GM21825 (cell line): Measurements from ENCODE around the gene KRTAP5-2.
"Not testable (repeated sequence)": the region's sequence is repeated elsewhere in the genome, so short reads cannot be mapped to it uniquely, and the experiment has no call there.

ENCODE experiments used
- ATAC-seq: cut with Tn5 transposase; IDR thresholded peaks from one replicate; pipeline ENCODE4 v1.9.1; 2021; ENCODE audit warnings: mild to moderate bottlenecking, moderate library complexity; ENCODE audit not compliant: unreplicated experiment

KRTAP5-2 gene

DNA sequence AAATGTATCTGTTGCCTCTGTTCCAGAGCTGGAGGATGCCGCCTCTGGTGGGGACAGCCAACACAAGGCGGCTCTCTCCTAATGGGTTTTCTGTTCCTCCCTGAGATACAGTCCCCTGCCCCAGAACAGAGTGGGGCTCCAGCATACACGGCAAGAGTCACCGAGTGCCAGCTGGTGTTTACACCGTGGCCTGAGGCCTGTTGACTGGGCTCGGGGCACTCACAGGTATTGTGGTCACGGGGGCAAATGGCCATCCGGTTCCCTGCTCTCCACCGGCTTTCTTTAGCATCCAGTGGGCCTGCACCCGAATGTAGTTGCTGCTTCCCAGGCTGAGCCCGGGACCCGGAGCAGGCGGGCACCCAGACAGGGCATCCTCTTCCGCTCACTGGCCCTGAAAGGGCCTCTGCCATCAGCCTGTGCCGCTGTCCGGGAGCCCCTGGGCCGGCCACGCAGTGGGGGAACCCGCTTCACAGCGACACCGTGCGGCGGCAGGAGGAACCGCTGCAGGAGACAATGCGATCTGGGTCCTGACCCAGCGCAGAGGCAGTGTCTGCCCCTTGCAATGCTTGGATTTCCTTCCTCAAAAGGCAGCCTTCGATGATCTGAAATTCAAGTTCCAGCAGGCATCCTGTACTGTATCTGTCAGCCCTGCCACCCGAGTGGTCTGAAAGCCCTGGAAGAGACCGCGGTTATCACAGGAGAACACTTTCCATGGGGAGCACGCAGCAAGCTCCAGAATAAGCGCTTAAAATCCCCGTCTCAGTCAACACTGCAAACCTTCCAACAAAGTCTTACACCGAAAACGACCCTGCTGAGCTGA lies 30.6 kb upstream of the KRTAP5-2 start:
- no peak for ATAC-seq

DNA sequence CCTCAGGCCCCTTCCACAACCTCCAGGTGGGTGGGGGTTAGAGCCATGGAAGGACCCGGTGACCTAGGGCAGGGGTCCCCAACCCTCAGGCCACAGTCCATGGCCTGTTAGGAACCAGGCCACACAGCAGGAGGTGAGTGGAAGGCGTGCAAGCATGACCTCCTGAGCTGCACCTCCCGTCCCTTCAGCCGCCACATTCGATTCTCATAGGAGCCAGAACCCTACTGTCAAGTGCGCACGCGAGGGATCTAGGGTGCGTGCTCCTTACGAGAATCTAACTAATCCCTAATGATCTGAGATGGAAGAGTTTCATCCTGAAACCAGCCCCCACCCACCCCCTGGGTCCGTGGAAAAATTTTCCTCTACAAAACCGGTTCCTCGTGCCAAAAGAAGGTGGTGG lies 27.4 kb upstream of the KRTAP5-2 start:
- no peak for ATAC-seq

DNA sequence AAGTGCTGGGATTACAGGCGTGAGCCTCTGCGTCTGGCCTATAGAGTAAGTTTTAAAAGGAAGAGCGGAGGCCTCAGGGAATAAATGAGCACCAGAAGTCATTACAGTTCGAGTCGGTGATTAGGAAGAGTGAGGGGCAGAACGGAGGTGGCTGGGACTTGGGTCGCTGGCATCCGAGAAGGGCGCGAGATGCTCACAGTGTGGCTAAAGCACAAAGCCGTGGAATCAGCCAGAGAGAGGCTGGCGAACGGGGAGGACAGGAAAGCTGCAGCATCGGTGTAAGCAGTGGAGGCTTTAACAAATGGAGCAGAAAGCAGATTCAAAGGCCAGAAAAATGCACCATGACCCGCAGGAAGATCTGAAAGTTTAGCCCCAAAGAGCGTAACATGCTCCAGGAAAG lies 26.5 kb upstream of the KRTAP5-2 start:
- ATAC-seq = no peak

DNA sequence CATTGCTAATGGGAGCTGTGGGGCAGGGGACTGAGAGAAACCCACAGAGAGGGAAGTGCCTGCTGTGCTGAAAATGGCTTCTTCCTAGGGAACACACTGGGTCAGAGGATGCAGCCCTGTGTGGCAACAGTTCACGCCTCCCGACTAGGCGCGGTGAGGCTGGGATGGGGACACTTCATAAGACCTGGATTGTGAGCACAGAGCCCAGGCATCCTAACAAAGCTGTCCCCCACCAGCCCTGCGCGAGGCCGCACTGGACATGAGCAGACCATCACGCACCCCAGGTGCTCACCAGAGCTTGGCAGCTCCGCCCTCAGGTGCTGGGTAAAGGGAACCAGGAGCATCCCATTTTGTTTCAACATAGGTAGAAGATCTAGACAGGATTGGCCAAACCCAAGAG lies 25.6 kb upstream of the KRTAP5-2 start:
- no peak for ATAC-seq

DNA sequence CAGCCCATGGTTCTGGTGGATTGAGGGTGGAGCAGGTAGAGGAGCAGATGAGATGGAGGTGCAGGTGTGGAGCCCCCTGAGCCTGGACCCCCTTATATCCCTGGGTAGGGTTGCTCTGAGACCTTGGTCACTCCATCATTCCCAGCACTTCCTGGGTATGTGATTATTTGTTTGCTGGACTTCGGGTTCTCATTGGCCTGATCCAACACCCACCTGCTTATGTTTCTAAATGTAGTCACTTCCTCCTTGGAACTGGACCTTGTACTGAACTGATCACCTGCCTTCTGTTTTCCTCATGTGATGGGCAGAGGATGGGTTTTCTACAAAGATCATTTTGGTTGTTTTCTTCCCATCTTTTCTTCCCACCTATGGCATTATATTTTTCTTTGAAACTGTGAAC lies 24.0 kb upstream of the KRTAP5-2 start, which contains the start of gene KRTAP5-4:
TSS of gene KRTAP5-4 (minus strand) at position 53 of the 400 bp plus-strand sequence. CDS start at position 8, 45 bp downstream.
- ATAC-seq = no peak

DNA sequence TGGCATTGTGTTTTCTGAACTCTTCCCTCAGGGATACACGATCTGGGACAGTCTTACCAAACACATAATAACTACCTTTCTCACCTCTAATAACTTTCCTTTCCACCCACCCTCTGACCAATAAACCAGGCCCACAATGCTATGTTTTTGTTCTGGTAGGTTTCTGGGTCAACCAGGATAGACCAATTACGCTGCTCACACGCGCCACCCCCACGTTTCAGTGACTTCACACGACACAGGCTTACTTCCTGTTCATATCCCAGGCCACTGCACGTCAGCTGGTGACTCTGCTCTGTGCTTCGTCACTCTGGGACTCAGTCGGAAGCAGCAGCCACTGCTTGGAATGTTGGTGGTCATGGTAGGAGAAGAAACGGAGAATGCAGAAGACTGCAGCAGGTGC lies 21.4 kb upstream of the KRTAP5-2 start:
- no peak for ATAC-seq

DNA sequence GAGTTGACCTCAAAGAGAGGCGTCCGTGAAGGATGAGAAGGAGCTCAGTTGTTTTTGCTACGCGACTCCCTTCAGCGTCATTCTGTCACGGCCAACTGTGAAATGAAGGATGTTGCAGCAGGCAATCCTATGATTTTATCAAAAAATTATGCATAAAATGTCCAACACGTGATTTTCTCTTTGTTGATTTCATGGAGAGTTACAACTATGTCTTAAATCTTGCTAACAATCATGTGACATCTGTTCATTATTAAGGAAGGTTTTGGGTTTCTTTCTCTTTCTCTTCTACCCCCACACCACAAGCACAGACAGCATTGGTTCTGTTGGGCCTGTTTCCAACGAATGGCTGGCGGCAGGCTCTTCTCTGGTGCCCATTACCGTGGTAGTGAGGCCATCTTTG lies 20.1 kb upstream of the KRTAP5-2 start:
- no peak for ATAC-seq

DNA sequence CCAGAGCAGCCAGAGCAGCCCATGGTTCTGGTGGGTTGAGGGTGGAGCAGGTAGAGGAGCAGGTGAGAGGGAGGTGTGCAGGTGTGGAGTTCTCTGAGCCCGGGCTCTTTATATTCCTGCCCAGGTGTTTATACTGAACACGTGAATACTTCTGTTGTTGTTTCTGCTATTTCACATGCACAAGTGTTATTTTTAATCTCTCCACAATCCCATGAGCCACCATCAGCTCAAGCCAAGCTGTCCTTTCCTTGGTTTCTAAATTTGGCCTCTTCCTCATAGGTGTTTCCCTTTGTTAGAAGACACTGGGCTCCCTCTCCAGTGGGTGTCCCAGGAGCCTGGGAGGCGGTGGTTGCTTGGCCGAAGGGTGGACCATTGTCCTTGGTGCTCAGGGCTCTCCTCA lies 10.3 kb upstream of the KRTAP5-2 start, which contains the start of gene KRTAP5-3:
TSS of gene KRTAP5-3 (minus strand) at position 101 of the 400 bp plus-strand sequence. CDS start at position 23, 78 bp downstream.
- ATAC-seq = no peak

DNA sequence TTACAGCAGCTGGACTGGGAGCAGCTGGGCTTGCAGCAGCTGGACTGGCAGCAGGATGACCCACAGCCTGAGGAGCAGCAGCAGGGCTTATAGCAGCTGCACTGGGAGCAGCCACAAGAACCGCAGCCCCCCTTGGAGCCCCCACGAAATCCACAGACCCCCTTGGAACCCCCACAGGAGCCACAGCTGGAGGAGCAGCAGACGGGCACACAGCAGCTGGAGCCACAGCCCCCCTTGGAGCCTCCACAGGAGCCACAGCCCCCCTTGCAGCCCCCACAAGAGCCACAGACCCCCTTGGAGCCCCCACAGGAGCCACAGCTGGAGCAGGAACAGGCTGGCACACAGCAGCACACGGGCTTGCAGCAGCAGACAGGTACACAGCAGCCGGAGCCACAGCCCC lies 9.8 kb upstream of the KRTAP5-2 start:
- ATAC-seq = not testable (repeated sequence)

DNA sequence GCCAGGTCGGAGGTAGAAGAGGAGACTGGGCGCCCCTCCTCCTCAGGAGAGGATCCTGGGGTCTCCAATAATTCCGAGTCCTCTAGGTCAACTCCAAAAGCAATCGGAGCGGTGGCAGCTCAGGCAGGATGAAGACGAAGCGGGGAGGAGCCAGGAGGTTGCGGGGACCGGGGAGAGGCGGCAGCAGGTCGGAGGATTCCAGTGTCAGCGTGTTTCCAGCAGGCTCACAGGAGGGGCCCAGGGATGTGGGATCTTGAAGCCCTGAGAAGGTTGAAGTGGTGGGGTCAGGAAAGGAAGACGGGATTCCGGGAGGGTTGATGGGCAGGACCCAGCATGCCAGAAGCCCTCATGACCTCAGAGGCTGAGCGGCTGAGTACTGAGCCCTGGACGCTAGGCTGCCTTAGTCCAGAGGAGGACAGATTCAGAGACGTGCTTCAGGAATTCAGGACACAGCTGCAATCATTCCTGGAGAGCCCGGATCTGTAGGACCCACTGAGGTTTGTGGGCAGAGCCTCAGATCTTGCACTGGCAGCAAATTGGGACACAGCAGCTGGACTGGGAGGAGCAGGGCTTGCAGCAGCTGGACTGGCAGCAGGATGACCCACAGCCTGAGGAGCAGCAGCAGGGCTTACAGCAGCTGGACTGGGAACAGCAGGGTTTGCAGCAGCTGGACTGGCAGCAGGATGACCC lies 9.2 kb upstream of the KRTAP5-2 start:
- ATAC-seq = not testable (repeated sequence)

DNA sequence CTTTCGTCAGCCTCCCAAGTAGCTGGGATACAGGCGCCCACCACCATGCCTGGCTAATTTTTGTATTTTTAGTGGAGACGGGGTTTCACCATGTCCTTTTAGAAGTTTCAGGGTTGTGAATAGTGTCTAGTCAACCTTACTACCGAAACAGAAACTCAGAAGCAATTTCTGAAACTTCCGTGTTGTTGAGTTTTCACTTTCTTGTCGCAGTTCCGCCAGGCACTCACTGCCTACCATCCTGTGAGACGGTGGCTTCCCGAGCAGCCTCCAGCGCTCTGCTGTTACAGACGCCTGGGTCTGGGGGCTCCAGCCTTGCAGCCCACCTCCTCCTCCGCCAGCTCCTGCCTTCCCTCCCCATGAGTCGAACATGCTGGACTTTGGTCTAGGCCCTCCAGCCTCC lies 7.8 kb upstream of the KRTAP5-2 start:
- peak; percentile 90 for ATAC-seq

DNA sequence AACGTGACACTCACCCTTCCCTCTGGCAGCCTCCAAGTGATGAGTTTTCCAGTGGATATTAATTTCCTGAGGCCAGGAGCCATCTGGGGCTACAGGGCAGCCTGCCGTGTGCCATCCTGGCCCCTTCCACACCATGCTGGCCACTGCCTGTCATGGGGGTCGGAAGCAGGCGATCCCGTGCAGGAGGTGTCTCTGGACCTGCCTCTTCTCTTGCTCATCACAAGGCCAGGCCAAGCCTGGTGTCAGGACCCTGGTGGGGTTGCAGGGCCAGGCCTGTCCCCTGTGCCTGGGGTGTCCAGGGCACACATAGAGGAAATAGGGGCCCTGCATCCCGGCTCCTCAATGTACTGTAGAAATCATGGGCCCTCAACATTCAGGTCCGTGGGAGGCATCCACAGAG lies 6.6 kb upstream of the KRTAP5-2 start:
- no peak for ATAC-seq

DNA sequence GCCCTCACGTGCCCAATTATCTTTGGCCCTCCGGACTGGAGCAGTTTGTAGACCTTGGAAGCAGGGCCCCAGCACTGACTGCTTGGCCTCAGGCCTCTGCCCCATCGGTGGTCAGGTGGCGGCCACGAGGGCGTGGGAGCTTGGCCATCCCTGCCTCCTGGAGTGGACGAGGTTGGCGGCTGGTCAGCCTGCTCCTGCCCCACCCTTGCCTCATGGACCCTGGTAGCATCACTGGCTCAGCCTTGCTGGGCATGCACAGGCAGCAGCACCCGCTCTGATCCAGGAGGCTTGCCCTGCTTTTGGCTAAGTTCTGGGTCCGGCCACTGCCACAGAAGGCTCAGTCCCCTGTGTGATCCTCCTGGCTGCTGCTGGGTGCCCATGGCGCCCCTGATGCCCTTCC lies 6.1 kb upstream of the KRTAP5-2 start:
- ATAC-seq = no peak

DNA sequence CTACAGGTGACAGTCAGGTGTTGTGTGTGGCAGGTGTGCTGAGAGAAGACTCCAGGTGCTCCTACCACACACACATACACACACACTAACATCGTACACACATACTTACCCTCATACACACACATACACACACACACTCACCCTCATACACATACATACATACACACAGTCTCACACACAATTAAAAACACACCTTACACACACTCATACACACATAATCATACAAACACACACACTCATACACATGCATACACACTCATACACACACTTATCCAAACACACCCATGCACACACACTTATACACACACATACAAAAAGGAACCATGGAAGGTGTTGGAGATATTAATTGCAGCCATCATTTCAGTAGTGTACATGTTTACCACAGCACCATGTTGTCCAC lies 5.5 kb upstream of the KRTAP5-2 start:
- no peak for ATAC-seq

DNA sequence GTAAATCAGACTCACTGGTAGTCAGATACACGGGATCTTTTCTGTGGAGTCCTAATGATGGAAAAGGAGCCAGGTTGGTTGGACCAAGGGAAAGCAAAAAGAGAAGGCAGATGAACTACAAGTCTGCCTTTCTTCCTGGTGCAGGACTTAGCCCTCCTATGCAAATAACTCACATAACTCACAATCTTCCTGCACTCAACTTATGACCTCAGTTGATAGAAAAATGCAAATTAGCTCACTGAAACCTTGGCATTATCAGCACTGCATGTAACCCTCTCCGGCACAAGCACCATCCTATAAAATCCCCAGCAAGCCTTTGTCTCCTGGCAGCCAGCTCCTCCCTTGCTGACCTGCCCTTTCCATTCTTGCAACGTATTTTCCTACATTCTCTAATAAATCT lies 3.6 kb upstream of the KRTAP5-2 start:
- ATAC-seq = not testable (repeated sequence)

DNA sequence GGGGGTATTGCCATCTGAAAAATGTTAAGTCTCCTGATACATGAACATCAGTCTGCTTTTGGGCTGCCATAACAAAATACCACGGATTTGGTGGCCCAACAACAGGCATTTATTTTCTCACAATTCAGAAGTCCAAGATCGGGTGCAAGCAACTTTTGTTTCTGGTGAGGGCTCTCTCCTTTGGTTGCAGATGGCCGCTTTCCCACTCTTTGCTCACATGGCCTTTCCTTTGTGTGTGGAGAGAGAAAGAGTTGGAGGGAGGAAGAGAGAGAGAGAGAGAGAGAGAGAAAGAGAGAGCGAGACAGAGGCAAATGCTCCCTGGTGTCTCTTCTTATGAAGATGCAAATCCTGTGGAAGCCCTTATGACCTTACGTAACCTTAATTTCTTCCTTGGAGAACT lies 2.5 kb upstream of the KRTAP5-2 start:
- ATAC-seq = no peak

DNA sequence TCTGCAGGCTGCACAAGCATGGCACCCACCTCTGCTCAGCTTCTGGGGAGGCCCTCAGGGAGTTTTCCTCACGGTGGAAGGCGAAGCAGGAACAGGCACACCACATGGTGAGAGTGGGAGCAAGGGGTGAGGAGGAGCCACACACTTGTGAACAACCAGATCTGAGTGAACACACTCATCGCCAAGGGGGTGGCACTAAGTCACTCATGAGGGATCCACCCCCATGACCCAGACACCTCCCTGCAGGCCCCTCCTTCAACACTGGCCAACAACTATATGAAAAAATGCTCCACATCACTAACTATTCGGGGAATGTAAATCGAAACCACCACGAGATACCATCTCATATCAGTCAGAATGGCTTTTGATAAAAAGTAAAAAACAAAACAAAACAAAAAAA lies 722 bp upstream of the KRTAP5-2 start:
- ATAC-seq = no peak

DNA sequence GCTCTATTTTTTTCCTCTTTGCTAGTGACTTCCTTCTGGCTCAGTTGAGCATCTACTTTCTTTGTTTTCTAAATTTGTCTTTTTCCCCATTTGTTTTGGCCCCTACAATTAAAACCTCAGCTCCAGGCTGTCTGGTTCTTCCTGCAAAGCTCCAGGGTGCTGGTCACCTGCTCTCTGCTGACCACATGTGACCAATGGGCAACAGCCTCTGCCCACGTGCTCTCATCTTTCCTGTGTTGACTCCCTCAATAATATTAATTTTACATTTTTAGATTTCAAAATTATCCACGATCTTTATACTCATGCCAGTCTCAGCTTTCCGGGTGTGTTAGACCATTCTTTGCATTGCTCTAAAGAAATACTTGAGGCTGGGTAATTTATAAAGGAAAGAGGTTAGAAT lies 312 bp upstream of the KRTAP5-2 start:
- not testable (repeated sequence) for ATAC-seq

DNA sequence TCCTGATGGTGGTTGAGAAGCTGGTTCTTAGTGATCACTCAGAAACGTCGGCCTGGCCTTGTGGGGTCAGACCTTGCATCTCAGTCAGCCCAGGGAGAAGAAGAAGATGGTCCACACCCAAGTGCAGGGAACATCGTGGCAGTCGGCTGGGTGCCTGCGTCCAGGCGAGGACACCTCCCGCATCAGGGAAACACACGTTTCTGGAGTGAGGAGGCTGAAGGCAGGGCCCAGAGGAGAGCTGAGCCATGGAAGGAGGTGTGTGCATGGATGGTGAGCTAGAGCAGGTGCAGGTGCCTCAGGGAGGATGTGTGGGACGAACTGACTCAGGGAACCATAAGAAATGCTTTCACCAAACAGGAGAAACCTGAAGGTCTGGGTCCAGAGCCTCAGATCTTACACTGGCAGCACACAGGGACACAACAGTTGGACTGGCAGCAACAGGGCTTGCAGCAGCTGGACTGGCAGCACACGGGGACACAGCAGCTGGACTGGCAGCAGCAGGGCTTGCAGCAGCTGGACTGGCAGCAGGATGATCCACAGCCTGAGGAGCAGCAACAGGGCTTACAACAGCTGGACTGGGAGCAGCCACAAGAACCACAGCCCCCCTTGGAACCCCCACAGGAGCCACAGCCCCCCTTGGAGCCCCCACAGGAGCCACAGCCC lies 632 bp downstream of the KRTAP5-2 start:
- no peak for ATAC-seq

DNA sequence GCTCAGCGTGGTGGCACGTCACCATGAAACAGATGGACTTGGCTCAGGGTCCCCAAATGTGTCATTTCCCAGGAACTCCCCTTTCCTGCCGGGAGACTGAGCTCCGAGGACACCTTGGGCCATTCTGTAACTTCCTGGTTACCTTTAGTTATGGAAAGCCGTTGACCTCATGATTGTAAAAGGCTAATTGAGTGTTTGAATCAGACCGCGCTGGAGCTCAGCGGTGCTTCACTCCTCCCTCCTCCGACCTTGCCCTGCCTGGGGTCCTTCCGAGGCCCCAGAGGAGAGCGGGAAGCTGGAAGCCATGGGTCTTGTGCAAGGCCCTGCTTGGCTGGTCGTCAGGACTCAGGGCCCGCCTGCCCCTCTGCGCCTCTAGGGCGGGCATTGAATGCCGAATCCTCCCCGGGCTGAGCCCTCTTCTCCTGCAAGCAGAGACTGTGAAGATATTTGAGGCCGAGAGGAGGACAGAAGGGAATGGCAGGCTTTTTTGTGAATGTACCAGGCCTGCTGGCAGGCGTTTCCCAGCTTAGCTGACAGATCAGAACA lies 1.4 kb downstream of the KRTAP5-2 start:
- ATAC-seq = not testable (repeated sequence)

DNA sequence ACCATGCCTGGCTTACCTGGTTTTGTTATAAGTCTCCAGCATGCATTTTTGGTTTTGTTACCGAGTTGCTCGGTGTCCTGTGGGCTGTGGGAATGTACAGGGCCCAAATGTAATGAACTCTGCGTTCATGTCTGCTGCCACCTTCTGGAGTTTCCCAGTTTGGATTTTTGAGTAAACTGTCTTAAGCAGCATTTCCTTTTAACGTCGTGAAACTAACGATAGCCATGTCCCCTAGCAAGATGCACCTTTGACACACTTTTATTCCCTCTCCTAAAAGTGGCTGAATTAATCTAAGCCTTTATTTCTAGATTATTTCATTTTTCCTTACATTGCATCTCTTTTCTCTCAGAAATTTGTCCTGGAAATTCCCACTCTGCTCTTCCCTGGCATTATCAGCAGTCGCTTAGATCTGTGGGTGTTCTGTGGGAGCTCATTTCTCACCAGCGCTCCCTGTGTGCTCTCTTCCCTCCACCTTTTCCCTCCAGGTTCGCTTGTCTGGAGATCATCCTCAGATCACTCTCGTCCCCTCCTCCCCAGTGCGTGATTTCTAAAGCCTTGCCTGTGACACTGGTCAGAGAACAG lies 2.0 kb downstream of the KRTAP5-2 start:
- ATAC-seq = not testable (repeated sequence)
